OCI-LY7 (cell line): Measurements from ENCODE around the gene CDKAL1. TPM values are rescaled to one million over a fixed set of nuclear protein-coding genes. Genes with fewer than 3 reads are reported as not detected.

ENCODE experiments used
- BruUV-seq: library from RNA; stranded (reverse); fragments of 400-500 nt; replicated peaks from 2 replicates; lab custom pipeline; 2021; lab: Mats Ljungman, UMichigan
- CTCF ChIA-PET: fragments of 300-600 bp; sonication (Branson Sonifier 250); formaldehyde crosslinking; loops from one replicate; lab custom pipeline; 2022; ENCODE audit warnings: antibody characterized with exemption; ENCODE audit not compliant: unreplicated experiment; lab: Charles Lee
- POLR2A ChIA-PET: fragments of 300-600 bp; sonication (Branson Sonifier 250); formaldehyde crosslinking; loops from one replicate; lab custom pipeline; 2022; ENCODE audit warnings: antibody characterized with exemption; lab: Charles Lee
- DNase-seq: peaks from one replicate; pipeline ENCODE4 v3.0.0-alpha.2; 2015; ENCODE audit warnings: low spot score
- H2AFZ ChIP-seq: fragments of 200-600 bp; sonication (generic), shearing (Covaris generic); 2 replicates; pipeline ENCODE4 v1.6.1; 2014; ENCODE audit warnings: mild to moderate bottlenecking, antibody characterized with exemption, low read length, moderate library complexity
- H3K27ac ChIP-seq: fragments of 200-600 bp; sonication (generic); 2 replicates; pipeline ENCODE4 v1.5.1; 2014; ENCODE audit warnings: mixed run types, low read depth, mild to moderate bottlenecking, moderate library complexity, low read length, inconsistent platforms; ENCODE audit not compliant: poor library complexity, severe bottlenecking
- H3K36me3 ChIP-seq: fragments of 200-600 bp; sonication (generic); 2 replicates; pipeline ENCODE4 v1.6.1; 2014; ENCODE audit warnings: mild to moderate bottlenecking, antibody characterized with exemption, low read length, moderate library complexity, mixed read lengths; ENCODE audit not compliant: insufficient read depth
- H3K4me1 ChIP-seq: fragments of 200-600 bp; sonication (generic); 2 replicates; pipeline ENCODE4 v1.5.1; 2014; ENCODE audit warnings: mild to moderate bottlenecking, low read length; ENCODE audit not compliant: insufficient read depth, poor library complexity, severe bottlenecking
- H3K4me2 ChIP-seq: fragments of 200-600 bp; sonication (generic); 2 replicates; pipeline ENCODE4 v1.6.1; 2014; ENCODE audit warnings: mild to moderate bottlenecking, low read length
- H3K4me3 ChIP-seq: fragments of 200-600 bp; sonication (generic); 2 replicates; pipeline ENCODE4 v1.5.1; 2014; ENCODE audit warnings: mild to moderate bottlenecking, low read depth, low read length; ENCODE audit not compliant: poor library complexity, severe bottlenecking
- H3K79me2 ChIP-seq: fragments of 200-600 bp; sonication (generic); 2 replicates; pipeline ENCODE4 v1.6.1; 2016; ENCODE audit warnings: low read depth, mild to moderate bottlenecking, low read length, moderate library complexity, mixed read lengths; ENCODE audit not compliant: insufficient read depth
- H3K9me2 ChIP-seq: fragments of 200-600 bp; sonication (generic); 2 replicates; pipeline ENCODE4 v1.6.1; 2016; ENCODE audit warnings: mild to moderate bottlenecking, low read length, mixed read lengths; ENCODE audit not compliant: insufficient read depth
- H3K9me3 ChIP-seq: fragments of 200-600 bp; sonication (generic); 2 replicates; pipeline ENCODE4 v1.6.1; 2014; ENCODE audit warnings: mild to moderate bottlenecking, mixed run types, low read length, mixed read lengths
- H4K20me1 ChIP-seq: fragments of 200-600 bp; sonication (generic); 2 replicates; pipeline ENCODE4 v1.6.1; 2014; ENCODE audit warnings: mild to moderate bottlenecking, antibody characterized with exemption, low read length, moderate library complexity, mixed read lengths; ENCODE audit not compliant: insufficient read depth
- CTCF ChIP-seq: fragments of 200-600 bp; sonication (generic); conservative IDR thresholded peaks from 2 replicates; pipeline ENCODE4 v1.5.1; 2014; ENCODE audit warnings: mild to moderate bottlenecking, antibody characterized with exemption, low read length, moderate library complexity, mixed read lengths
- EZH2phosphoT487 ChIP-seq: fragments of 200-600 bp; sonication (generic); IDR thresholded peaks from 2 replicates; pipeline ENCODE4 v1.6.1; 2018; ENCODE audit warnings: low read depth, borderline replicate concordance, mild to moderate bottlenecking, mixed run types, antibody characterized with exemption, low read length, moderate library complexity, mixed read lengths
- intact Hi-C: fragments of 100-400 bp; cut with micrococcal nuclease; formaldehyde crosslinking; loops from one replicate; pipeline ENCODE4 v1.10.0; 2022; ENCODE audit not compliant: unreplicated experiment
- total RNA-seq, 2 experiments: library from RNA; depleted of rRNA in 1 of 2; stranded (reverse); fragments of >200 nt in 1 of 2; shearing (Covaris generic) in 1 of 2; gene quantifications; 2 replicates each; pipeline ENCODE4 v1.2.3, GENCODE V29; 2014 to 2022

CDKAL1 gene
- total RNA-seq, 2 experiments from 2014 or later = 19.9 to 21.1 TPM

- CTCF ChIA-PET = no interaction called here
- no TSS peak for BruUV-seq
- no peak overlapping the region for H3K4me3 ChIP-seq
- H3K36me3 ChIP-seq = peaks cover 16% of the 10 kb centered on the region; the same call in 1 of the 2 replicates
- TF ChIP-seq CTCF = no peak
- TF ChIP-seq EZH2phosphoT487 = no peak
- H3K9me3 ChIP-seq = no peaks in the 10 kb centered on the region
- no peaks in the 10 kb centered on the region for H3K4me1 ChIP-seq
- H3K9me2 ChIP-seq = no peaks in the 10 kb centered on the region
- peaks cover 5% of the 10 kb centered on the region; the same call in 1 of the 2 replicates for H3K79me2 ChIP-seq
- POLR2A ChIA-PET = interaction anchor here (0.5 to 0.9 kb wide), 2 partner anchors 49 to 527 kb away, joined by 3 read pairs; no protein-coding TSS in a partner anchor
- H3K27ac ChIP-seq = no peak overlapping the region
- H2AFZ ChIP-seq = no peak overlapping the region
- no peaks in the 10 kb centered on the region for H4K20me1 ChIP-seq
- intact Hi-C loops = no loop called here
- DNase-seq = no peak
- H3K4me2 ChIP-seq = no peak overlapping the region
These were observed 40.1 kb downstream of the CDKAL1 start for GRCh38 chr6:20574355-20574754.

- H2AFZ ChIP-seq = no peak overlapping the region
- no peaks in the 10 kb centered on the region for H3K4me1 ChIP-seq
- ChIA-PET POLR2A (interaction anchor here (0.6 to 1.1 kb wide), 4 partner anchors 11 to 1013 kb away, joined by 3 to 4 read pairs (median 4); no protein-coding TSS in a partner anchor), CTCF (no interaction called here)
- H3K27ac ChIP-seq = no peak overlapping the region
- TF ChIP-seq EZH2phosphoT487 = no peak
- H3K79me2 ChIP-seq = peaks cover 5% of the 10 kb centered on the region; the same call in 1 of the 2 replicates
- no peaks in the 10 kb centered on the region for H3K9me3 ChIP-seq
- no peak overlapping the region for H3K4me2 ChIP-seq
- no peak for DNase-seq
- no peaks in the 10 kb centered on the region for H3K9me2 ChIP-seq
- intact Hi-C loops = no loop called here
- no TSS peak for BruUV-seq
- peaks cover 16% of the 10 kb centered on the region; the same call in 1 of the 2 replicates for H3K36me3 ChIP-seq
- H4K20me1 ChIP-seq = no peaks in the 10 kb centered on the region
- no peak overlapping the region for H3K4me3 ChIP-seq
These were observed 40.9 kb downstream of the CDKAL1 start for GRCh38 chr6:20575125-20575524.

GRCh38 chr6:20575704-20576451, 41.6 kb downstream of the CDKAL1 start:
- H3K4me1 ChIP-seq = no peaks in the 10 kb centered on the region
- H4K20me1 ChIP-seq = no peaks in the 10 kb centered on the region
- no peak overlapping the region for H3K27ac ChIP-seq
- no peak overlapping the region for H3K4me3 ChIP-seq
- ChIA-PET POLR2A (interaction anchor here (0.5 to 2.0 kb wide), 5 partner anchors 10 to 1012 kb away, joined by 3 to 6 read pairs (median 4); no protein-coding TSS in a partner anchor), CTCF (no interaction called here)
- no peaks in the 10 kb centered on the region for H3K9me2 ChIP-seq
- no peak overlapping the region for H3K4me2 ChIP-seq
- no peaks in the 10 kb centered on the region for H3K9me3 ChIP-seq
- no peak for DNase-seq
- intact Hi-C loops = no loop called here
- H3K79me2 ChIP-seq = peaks cover 5% of the 10 kb centered on the region; the same call in 1 of the 2 replicates
- BruUV-seq = no TSS peak
- no peak for TF ChIP-seq EZH2phosphoT487
- no peak overlapping the region for H2AFZ ChIP-seq
- H3K36me3 ChIP-seq = peaks cover 16% of the 10 kb centered on the region; the same call in 1 of the 2 replicates
